Loucy (cell line): Measurements from ENCODE around the gene JTB.
A peak's percentile ranks its signal among the peaks of the same experiment; 100 is the strongest.

Experiments
- H2AFZ ChIP-seq: fragments of 200-600 bp; sonication (generic); 2 replicates; pipeline ENCODE4 v1.6.0; 2016; ENCODE audit warnings: antibody characterized with exemption, mild to moderate bottlenecking, low read length, moderate library complexity
- H3F3A ChIP-seq: fragments of 200-600 bp; 2 replicates; pipeline ENCODE4 v1.6.0; 2016; ENCODE audit warnings: antibody characterized with exemption, low read depth, mild to moderate bottlenecking
- H3K27me3 ChIP-seq: fragments of 200-600 bp; sonication (generic); 2 replicates; pipeline ENCODE4 v1.6.1; 2014; ENCODE audit warnings: low read length, mild to moderate bottlenecking; ENCODE audit not compliant: insufficient read depth, poor library complexity, severe bottlenecking
- H3K36me3 ChIP-seq: fragments of 200-600 bp; sonication (generic); 2 replicates; pipeline ENCODE4 v1.6.1; 2016; ENCODE audit warnings: low read length; ENCODE audit not compliant: insufficient read depth
- H3K4me1 ChIP-seq: fragments of 200-600 bp; sonication (generic); 2 replicates; pipeline ENCODE4 v1.5.1; 2014; ENCODE audit warnings: low read length, mild to moderate bottlenecking; ENCODE audit not compliant: insufficient read depth, poor library complexity, severe bottlenecking
- H3K4me2 ChIP-seq: fragments of 200-600 bp; sonication (generic); 2 replicates; pipeline ENCODE4 v1.6.0; 2014; ENCODE audit warnings: antibody characterized with exemption, low read length, low read depth, mild to moderate bottlenecking; ENCODE audit not compliant: poor library complexity, severe bottlenecking
- H3K4me3 ChIP-seq: fragments of 200-600 bp; sonication (generic); 2 replicates; pipeline ENCODE4 v1.5.1; 2014; ENCODE audit warnings: low read length, mild to moderate bottlenecking, mixed read lengths; ENCODE audit not compliant: poor library complexity, severe bottlenecking
- H3K79me2 ChIP-seq: fragments of 200-600 bp; sonication (generic); 2 replicates; pipeline ENCODE4 v1.6.1; 2014; ENCODE audit warnings: low read length; ENCODE audit not compliant: insufficient read depth
- H3K9ac ChIP-seq: fragments of 200-600 bp; sonication (generic); 2 replicates; pipeline ENCODE4 v1.6.0; 2014; ENCODE audit warnings: mild to moderate bottlenecking, low read depth, low read length, moderate library complexity; ENCODE audit not compliant: poor library complexity, severe bottlenecking
- H3K9me2 ChIP-seq: fragments of 200-600 bp; sonication (generic); replicated peaks from 2 replicates; pipeline ENCODE4 v1.6.1; 2016; ENCODE audit warnings: low read depth, low read length, mixed read lengths
- H3K9me3 ChIP-seq: fragments of 200-600 bp; sonication (generic); 2 replicates; pipeline ENCODE4 v1.6.1; 2014; ENCODE audit warnings: mild to moderate bottlenecking, antibody characterized with exemption, low read length, low read depth; ENCODE audit not compliant: insufficient read depth
- H4K20me1 ChIP-seq: fragments of 200-600 bp; sonication (generic); 2 replicates; pipeline ENCODE4 v1.6.0; 2014; ENCODE audit warnings: antibody characterized with exemption, low read length, mild to moderate bottlenecking; ENCODE audit not compliant: insufficient read depth, poor library complexity, severe bottlenecking
- CTCF ChIP-seq: fragments of 200-600 bp; sonication (generic); conservative IDR thresholded peaks from 2 replicates; pipeline ENCODE4 v1.5.1; 2014; ENCODE audit warnings: mild to moderate bottlenecking, antibody characterized with exemption, low read length
- EZH2phosphoT487 ChIP-seq: fragments of 200-600 bp; IDR thresholded peaks from 2 replicates; pipeline ENCODE4 v1.6.1; 2018; ENCODE audit warnings: antibody characterized with exemption, mild to moderate bottlenecking, moderate library complexity, borderline replicate concordance

The JTB gene

GRCh38 chr1:153967107-153967999 lies 10.1 kb downstream of the JTB start, which contains the start of gene CREB3L4:
Gene CREB3L4 (plus strand): TSS chr1:153967902. CDS start chr1:153968526, 624 bp downstream.
- H3K9me2 ChIP-seq, result no peaks in the 10 kb centered on the region
- peak within 1 kb of the TSS; percentile 86 for H3K4me2 ChIP-seq
- H2AFZ ChIP-seq, result peak within 1 kb of the TSS; percentile 81
- no peaks in the 10 kb centered on the region for H3K36me3 ChIP-seq
- peaks cover 5% of the 10 kb centered on the region for H4K20me1 ChIP-seq
- H3K27me3 ChIP-seq, result no peaks in the 10 kb centered on the region
- peak within 1 kb of the TSS; percentile 97 for H3K9ac ChIP-seq
- TF ChIP-seq CTCF, result peak; percentile 54
- no peak for TF ChIP-seq EZH2phosphoT487
- peaks cover 50% of the 10 kb centered on the region for H3K4me1 ChIP-seq
- H3K79me2 ChIP-seq, result peaks cover 61% of the 10 kb centered on the region
- peak within 1 kb of the TSS; percentile 90 for H3K4me3 ChIP-seq
- no peaks in the 10 kb centered on the region for H3F3A ChIP-seq
- H3K9me3 ChIP-seq, result no peaks in the 10 kb centered on the region

- Histone ChIP-seq H2AFZ (peak overlapping the region; percentile 88; the same call in 1 of the 2 replicates), H4K20me1 (peaks cover 6% of the 10 kb centered on the region), H3K4me1 (peaks cover 47% of the 10 kb centered on the region), H3K4me3 (peak overlapping the region; percentile 80), H3K9ac (peak overlapping the region; percentile 85), H3F3A (no peaks in the 10 kb centered on the region), H3K9me2 (no peaks in the 10 kb centered on the region), H3K4me2 (peak overlapping the region; percentile 94), H3K79me2 (peaks cover 65% of the 10 kb centered on the region), H3K9me3 (no peaks in the 10 kb centered on the region), H3K27me3 (no peaks in the 10 kb centered on the region), H3K36me3 (no peaks in the 10 kb centered on the region)
- TF ChIP-seq CTCF, result no peak
- no peak for TF ChIP-seq EZH2phosphoT487
Observed at GRCh38 chr1:153963850-153964331, 13.6 kb downstream of the JTB start.

- Histone ChIP-seq H3K4me1 (peaks cover 43% of the 10 kb centered on the region), H3F3A (no peaks in the 10 kb centered on the region), H3K9me2 (no peaks in the 10 kb centered on the region), H3K9ac (peak within 1 kb of the TSS; percentile 85), H3K36me3 (no peaks in the 10 kb centered on the region), H3K4me2 (peak within 1 kb of the TSS; percentile 94), H3K4me3 (peak within 1 kb of the TSS; percentile 80), H3K27me3 (no peaks in the 10 kb centered on the region), H3K9me3 (no peaks in the 10 kb centered on the region), H4K20me1 (peaks cover 6% of the 10 kb centered on the region), H3K79me2 (peaks cover 58% of the 10 kb centered on the region), H2AFZ (peak within 1 kb of the TSS; percentile 88)
- no peak for TF ChIP-seq CTCF
- no peak for TF ChIP-seq EZH2phosphoT487
Observed at GRCh38 chr1:153963030-153963849, 14.2 kb downstream of the JTB start, which contains the start of gene SLC39A1. Gene SLC39A1 (minus strand): TSS chr1:153963537. CDS start chr1:153962715, 822 bp downstream.
